Neural cell (in vitro differentiated cells): ENCODE data around the gene KIF1B. TPM values are rescaled to one million over a fixed set of nuclear protein-coding genes. Genes with fewer than 3 reads are reported as not detected.

Experiments
- H2AFZ ChIP-seq: fragments of 200-600, 300-800 bp; sonication (generic), shearing (Covaris generic); 2 replicates; pipeline ENCODE4 v1.6.0; 2014; ENCODE audit warnings: low read depth, mild to moderate bottlenecking, antibody characterized with exemption, low read length, moderate library complexity
- H3F3A ChIP-seq: fragments of 200-600 bp; shearing (Covaris generic); 2 replicates; pipeline ENCODE4 v1.6.1; 2016; ENCODE audit warnings: mild to moderate bottlenecking, moderate library complexity, mixed read lengths, antibody characterized with exemption, low read length; ENCODE audit not compliant: insufficient read depth, poor library complexity, severe bottlenecking
- H3K27ac ChIP-seq: fragments of 200-600, 300-800 bp; sonication (generic), shearing (Covaris generic); 2 replicates; pipeline ENCODE4 v1.5.1; 2014; ENCODE audit warnings: mild to moderate bottlenecking, low read length, moderate library complexity
- H3K27me3 ChIP-seq: fragments of 300-800, 200-600 bp; sonication (generic), shearing (Covaris generic); 2 replicates; pipeline ENCODE4 v1.6.0; 2014; ENCODE audit warnings: mild to moderate bottlenecking, low read depth, low read length, moderate library complexity; ENCODE audit not compliant: insufficient read depth
- H3K36me3 ChIP-seq: fragments of 300-800, 200-600 bp; sonication (generic), shearing (Covaris generic); 2 replicates; pipeline ENCODE4 v1.5.1; 2014; ENCODE audit warnings: mild to moderate bottlenecking, antibody characterized with exemption, low read length, moderate library complexity; ENCODE audit not compliant: insufficient read depth
- H3K4me2 ChIP-seq: fragments of 300-800, 200-600 bp; sonication (generic), shearing (Covaris generic); 2 replicates; pipeline ENCODE4 v1.6.0; 2014; ENCODE audit warnings: mild to moderate bottlenecking, low read length
- H3K4me3 ChIP-seq: fragments of 300-800, 200-600 bp; sonication (generic), shearing (Covaris generic); 2 replicates; pipeline ENCODE4 v1.5.1; 2014; ENCODE audit warnings: mild to moderate bottlenecking, low read length, moderate library complexity
- H3K79me2 ChIP-seq: fragments of 200-600 bp; shearing (Covaris generic); replicated peaks from 2 replicates; pipeline ENCODE4 v1.6.0; 2014; ENCODE audit warnings: mild to moderate bottlenecking, low read length, moderate library complexity; ENCODE audit not compliant: insufficient read depth
- H3K9ac ChIP-seq: fragments of 300-800, 200-600 bp; sonication (generic), shearing (Covaris generic); 2 replicates; pipeline ENCODE4 v1.6.1; 2016; ENCODE audit warnings: mild to moderate bottlenecking, low read length, mixed read lengths
- H3K9me2 ChIP-seq: fragments of 200-600 bp; shearing (Covaris generic); 2 replicates; pipeline ENCODE4 v1.6.1; 2016; ENCODE audit warnings: mild to moderate bottlenecking, low read length, mixed read lengths; ENCODE audit not compliant: insufficient read depth
- H3K9me3 ChIP-seq: fragments of 200-600, 300-800 bp; sonication (generic), shearing (Covaris generic); 2 replicates; pipeline ENCODE4 v1.6.1; 2016; ENCODE audit warnings: mild to moderate bottlenecking, mixed run types, low read length, moderate library complexity, mixed read lengths
- H4K20me1 ChIP-seq: fragments of 200-600 bp; shearing (Covaris generic); 2 replicates; pipeline ENCODE4 v1.6.1; 2016; ENCODE audit warnings: mild to moderate bottlenecking, mixed run types; ENCODE audit not compliant: insufficient read depth
- CTCF ChIP-seq: fragments of 450-650 bp; IDR thresholded peaks from 2 replicates; pipeline ENCODE4 v1.5.1; 2014; ENCODE audit warnings: antibody characterized with exemption, mild to moderate bottlenecking, moderate library complexity; ENCODE audit not compliant: poor library complexity, severe bottlenecking
- EP300 ChIP-seq: fragments of 450-650 bp; conservative IDR thresholded peaks from 2 replicates; pipeline ENCODE4 v1.6.1; 2014; ENCODE audit warnings: antibody characterized with exemption, mild to moderate bottlenecking, moderate library complexity; ENCODE audit not compliant: poor library complexity, severe bottlenecking
- EZH2 ChIP-seq: fragments of 200-600, 300-800 bp; shearing (Covaris generic), sonication (generic); IDR thresholded peaks from 2 replicates; pipeline ENCODE4 v1.6.1; 2014; ENCODE audit warnings: antibody characterized with exemption, low read length, borderline replicate concordance, mild to moderate bottlenecking; ENCODE audit not compliant: insufficient read depth, poor library complexity, severe bottlenecking
- MXI1 ChIP-seq: fragments of 450-650 bp; conservative IDR thresholded peaks from 2 replicates; pipeline ENCODE4 v1.6.1; 2014; ENCODE audit warnings: antibody characterized with exemption, mild to moderate bottlenecking; ENCODE audit not compliant: poor library complexity, severe bottlenecking
- POLR2AphosphoS5 ChIP-seq: IDR thresholded peaks from 2 replicates; pipeline ENCODE4 v1.6.1; 2012
- RAD21 ChIP-seq: fragments of 450-650 bp; conservative IDR thresholded peaks from 2 replicates; pipeline ENCODE4 v1.6.1; 2014; ENCODE audit warnings: antibody characterized with exemption, mild to moderate bottlenecking, moderate library complexity
- REST ChIP-seq: IDR thresholded peaks from 2 replicates; pipeline ENCODE4 v1.6.1; 2012; ENCODE audit warnings: borderline replicate concordance
- SMC3 ChIP-seq: fragments of 450-650 bp; conservative IDR thresholded peaks from 2 replicates; pipeline ENCODE4 v1.6.1; 2014; ENCODE audit warnings: antibody characterized with exemption, mild to moderate bottlenecking, moderate library complexity; ENCODE audit not compliant: poor library complexity
- TAF1 ChIP-seq: IDR thresholded peaks from 2 replicates; pipeline ENCODE4 v1.6.1; 2012; ENCODE audit warnings: low read depth
- polyA plus RNA-seq: library from polyadenylated mRNA; depleted of rRNA; stranded (reverse); fragments of >200 nt; gene quantifications from 2 replicates; pipeline ENCODE4 v1.2.3, GENCODE V29; 2014

The KIF1B gene
- polyA plus RNA-seq, 1 donor from 2014 or later, result 76.4 TPM

GRCh38 chr1:10216090-10216749 lies 5.8 kb downstream of the KIF1B start:
- Histone ChIP-seq H3K9me2 (no peaks in the 10 kb centered on the region), H2AFZ (no peak overlapping the region), H3K27me3 (no peaks in the 10 kb centered on the region), H4K20me1 (peaks cover 33% of the 10 kb centered on the region), H3K4me2 (no peak overlapping the region), H3K4me3 (no peak overlapping the region), H3K79me2 (peaks cover 86% of the 10 kb centered on the region), H3K36me3 (no peaks in the 10 kb centered on the region), H3K9ac (no peak overlapping the region), H3K27ac (no peak overlapping the region), H3K9me3 (no peaks in the 10 kb centered on the region), H3F3A (no peaks in the 10 kb centered on the region)
- TF ChIP-seq REST (no peak), MXI1 (no peak), EZH2 (no peak)

- H3K4me3 ChIP-seq, result no peak overlapping the region
- H3K27ac ChIP-seq, result no peak overlapping the region
- H3K9ac ChIP-seq, result no peak overlapping the region
- no peak for TF ChIP-seq SMC3
- no peak for TF ChIP-seq TAF1
- TF ChIP-seq EP300, result no peak
- TF ChIP-seq REST, result no peak
- no peak for TF ChIP-seq MXI1
- TF ChIP-seq CTCF, result no peak
- no peak for TF ChIP-seq EZH2
- TF ChIP-seq POLR2AphosphoS5, result no peak
- no peak for TF ChIP-seq RAD21
- no peaks in the 10 kb centered on the region for H3K27me3 ChIP-seq
- no peaks in the 10 kb centered on the region for H3K9me2 ChIP-seq
- no peaks in the 10 kb centered on the region for H3K9me3 ChIP-seq
- H3F3A ChIP-seq, result no peaks in the 10 kb centered on the region
- H3K36me3 ChIP-seq, result no peaks in the 10 kb centered on the region
- peaks cover 88% of the 10 kb centered on the region for H3K79me2 ChIP-seq
- H4K20me1 ChIP-seq, result peaks cover 42% of the 10 kb centered on the region
- no peak overlapping the region for H2AFZ ChIP-seq
- H3K4me2 ChIP-seq, result no peak overlapping the region
These were observed 7.5 kb downstream of the KIF1B start for GRCh38 chr1:10217748-10218441.
